Bronchial epithelial cell (primary cell): ENCODE measurements around the gene FAM89B. TPM values are rescaled to one million over a fixed set of nuclear protein-coding genes. Genes with fewer than 3 reads are reported as not detected.

Source experiments
- DNase-seq: peaks from one replicate; pipeline ENCODE4 v3.0.0-alpha.2; 2010; ENCODE audit warnings: low read depth
- FAIRE-seq: peaks from 2 replicates; lab custom pipeline; 2011; peaks lifted over from hg19 to GRCh38; lab: Jason Lieb, UNC
- H3K27me3 ChIP-seq: 2 replicates; pipeline ENCODE4 v1.5.1; 2011; ENCODE audit warnings: low read length; ENCODE audit not compliant: control insufficient read depth, insufficient read depth
- H3K36me3 ChIP-seq: 2 replicates; pipeline ENCODE4 v1.5.1; 2011; ENCODE audit warnings: low read length; ENCODE audit not compliant: control insufficient read depth, insufficient read depth
- H3K4me3 ChIP-seq: 2 replicates; pipeline ENCODE4 v1.5.1; 2011; ENCODE audit warnings: mild to moderate bottlenecking, low read depth, low read length, control low read depth
- CTCF ChIP-seq: IDR thresholded peaks from 2 replicates; pipeline ENCODE4 v1.5.1; 2011; ENCODE audit warnings: mild to moderate bottlenecking, moderate library complexity, low read length, control low read depth, inconsistent platforms; ENCODE audit not compliant: insufficient read depth, severe bottlenecking
- total RNA-seq: library from RNA; depleted of rRNA; stranded (reverse); fragments of >200 nt; gene quantifications from 2 replicates; pipeline ENCODE4 v1.2.1, GENCODE V29; 2014

FAM89B gene
- total RNA-seq, 1 donor from 2014 or later, result 10.8 TPM

DNA sequence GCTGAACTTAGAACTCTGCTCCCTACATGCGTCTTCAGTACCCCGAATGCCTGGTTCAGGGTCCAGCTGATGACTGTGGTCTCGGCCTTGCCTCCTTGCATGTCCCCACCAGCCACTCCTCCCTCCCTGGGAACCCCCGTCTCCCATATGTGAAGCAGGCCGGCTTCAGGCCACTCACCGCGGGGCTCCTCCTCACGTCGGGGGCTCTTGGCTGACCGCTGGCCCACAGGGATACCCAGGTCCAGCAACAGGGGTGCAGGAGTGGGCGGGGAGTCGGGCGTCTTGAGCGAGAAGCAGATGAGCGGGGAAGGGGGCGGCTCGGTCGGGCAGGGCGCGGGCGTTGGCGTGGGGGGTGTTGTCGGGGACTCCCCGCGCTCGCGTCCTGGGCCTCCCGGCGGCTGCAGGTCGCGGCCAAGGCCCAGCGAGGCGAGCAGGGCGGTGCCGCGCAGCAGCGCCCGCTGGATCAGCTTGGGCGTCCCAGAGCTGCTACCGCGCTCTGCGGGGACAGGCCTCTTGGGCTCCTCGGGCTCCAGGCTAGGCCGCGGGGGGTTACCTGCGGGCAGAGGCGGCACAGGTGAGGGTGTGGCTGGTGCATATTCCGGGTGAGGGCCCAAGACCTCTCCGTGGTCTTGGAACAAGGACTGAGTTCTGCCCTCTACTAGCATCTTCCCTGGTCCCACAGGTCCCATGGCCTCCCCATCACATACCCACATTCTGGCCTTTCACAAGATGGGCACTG is 27.0 kb downstream of the FAM89B start:
- no peak for TF ChIP-seq CTCF
- no peak for FAIRE-seq
- Histone ChIP-seq H3K27me3 (no peaks in the 10 kb centered on the region), H3K36me3 (peaks cover 12% of the 10 kb centered on the region), H3K4me3 (no peak overlapping the region)
- DNase-seq, result no peak

DNA sequence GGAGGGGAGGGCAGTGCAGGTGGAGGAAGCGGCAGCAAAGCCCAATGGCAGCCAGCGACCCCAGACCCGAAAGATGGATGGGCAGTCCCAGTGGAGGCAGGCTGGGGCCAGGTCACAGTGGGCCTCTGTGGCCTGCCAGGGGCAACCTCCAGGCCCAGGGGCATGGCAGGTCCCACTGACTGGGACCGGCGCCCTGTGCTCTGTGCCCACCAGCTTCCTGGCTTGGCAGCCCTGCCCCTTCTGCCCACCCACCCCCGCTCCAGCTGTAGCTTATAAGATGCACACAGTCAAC is 27.6 kb downstream of the FAM89B start:
- no peak overlapping the region for H3K4me3 ChIP-seq
- DNase-seq (no peak), FAIRE-seq (no peak)

GRCh38 chr11:65604258-65604657 is 31.9 kb downstream of the FAM89B start:
- FAIRE-seq (no peak), DNase-seq (no peak)
- no peak for TF ChIP-seq CTCF
- Histone ChIP-seq H3K36me3 (peaks cover 20% of the 10 kb centered on the region), H3K4me3 (no peak overlapping the region), H3K27me3 (no peaks in the 10 kb centered on the region)

More for the DNA sequence above, 27.6 kb downstream of the FAM89B start:
- Histone ChIP-seq H3K36me3 (peaks cover 17% of the 10 kb centered on the region), H3K27me3 (no peaks in the 10 kb centered on the region)
- no peak for TF ChIP-seq CTCF

GRCh38 chr11:65606876-65607613 is 34.7 kb downstream of the FAM89B start:
- DNase-seq (peak; percentile 93), FAIRE-seq (peak; percentile 77)
- H3K36me3 ChIP-seq, result peaks cover 22% of the 10 kb centered on the region
- TF ChIP-seq CTCF, result no peak
- no peaks in the 10 kb centered on the region for H3K27me3 ChIP-seq
- H3K4me3 ChIP-seq, result peak overlapping the region; percentile 17

GRCh38 chr11:65607614-65608426 is 35.5 kb downstream of the FAM89B start:
- Histone ChIP-seq H3K4me3 (no peak overlapping the region), H3K27me3 (no peaks in the 10 kb centered on the region), H3K36me3 (peaks cover 27% of the 10 kb centered on the region)
- no peak for DNase-seq
- TF ChIP-seq CTCF, result no peak
- FAIRE-seq, result no peak
